WERI-Rb-1 (cell line): ENCODE data around the gene TTYH2.

Experiments
- DNase-seq: peaks from one replicate; pipeline ENCODE4 v3.0.0-alpha.2; 2020
- H3K27ac ChIP-seq: fragments of 250-450 bp; sonication (Bioruptor Pico); 2 replicates; pipeline ENCODE4 v1.5.1; 2020; ENCODE audit warnings: mild to moderate bottlenecking, moderate library complexity
- H3K27me3 ChIP-seq: fragments of 250-450 bp; sonication (Bioruptor Pico); 2 replicates; pipeline ENCODE4 v1.5.1; 2021; ENCODE audit warnings: mild to moderate bottlenecking, low read depth, moderate library complexity; ENCODE audit not compliant: insufficient read depth, severe bottlenecking
- H3K36me3 ChIP-seq: fragments of 250-450 bp; sonication (Bioruptor Pico); 2 replicates; pipeline ENCODE4 v1.5.1; 2020; ENCODE audit warnings: mild to moderate bottlenecking, moderate library complexity
- H3K4me3 ChIP-seq: 2 replicates; pipeline ENCODE4 v1.5.1; 2011; ENCODE audit warnings: low read depth, mild to moderate bottlenecking, control low read depth, low read length
- H3K9me3 ChIP-seq: fragments of 250-450 bp; sonication (Bioruptor Pico); 2 replicates; pipeline ENCODE4 v1.5.1; 2021; ENCODE audit warnings: mild to moderate bottlenecking, moderate library complexity; ENCODE audit not compliant: severe bottlenecking
- CTCF ChIP-seq: IDR thresholded peaks from 2 replicates; pipeline ENCODE4 v1.5.1; 2011; ENCODE audit warnings: low read depth, mild to moderate bottlenecking, control low read depth, inconsistent platforms, low read length

TTYH2 gene

GRCh38 chr17:74210191-74211140 is 2.9 kb upstream of the TTYH2 start:
- peak; percentile 98 for TF ChIP-seq CTCF
- peak overlapping the region; percentile 75 for H3K27ac ChIP-seq
- DNase-seq = peak; percentile 93
- H3K4me3 ChIP-seq = no peak overlapping the region
- H3K9me3 ChIP-seq = no peaks in the 10 kb centered on the region
- H3K36me3 ChIP-seq = peaks cover 64% of the 10 kb centered on the region
- no peaks in the 10 kb centered on the region for H3K27me3 ChIP-seq

GRCh38 chr17:74211141-74211911 is 2.0 kb upstream of the TTYH2 start:
- DNase-seq = no peak
- no peak for TF ChIP-seq CTCF
- Histone ChIP-seq H3K4me3 (no peak overlapping the region), H3K36me3 (peaks cover 62% of the 10 kb centered on the region), H3K27ac (peak overlapping the region; percentile 75), H3K27me3 (no peaks in the 10 kb centered on the region), H3K9me3 (no peaks in the 10 kb centered on the region)

- Histone ChIP-seq H3K4me3 (no peak overlapping the region), H3K36me3 (peaks cover 63% of the 10 kb centered on the region), H3K27me3 (no peaks in the 10 kb centered on the region), H3K9me3 (no peaks in the 10 kb centered on the region), H3K27ac (peak overlapping the region; percentile 75)
- no peak for TF ChIP-seq CTCF
- no peak for DNase-seq
These were observed 1.5 kb upstream of the TTYH2 start for GRCh38 chr17:74211912-74212208.

- H3K4me3 ChIP-seq = no peak overlapping the region
- H3K36me3 ChIP-seq = peaks cover 63% of the 10 kb centered on the region
- H3K27ac ChIP-seq = peak overlapping the region; percentile 75
- TF ChIP-seq CTCF = no peak
- H3K9me3 ChIP-seq = no peaks in the 10 kb centered on the region
- no peak for DNase-seq
- no peaks in the 10 kb centered on the region for H3K27me3 ChIP-seq
These were observed 1.0 kb upstream of the TTYH2 start for GRCh38 chr17:74212209-74212912.

GRCh38 chr17:74213861-74214391 is 555 bp downstream of the TTYH2 start:
- Histone ChIP-seq H3K4me3 (peak overlapping the region; percentile 64), H3K36me3 (peaks cover 50% of the 10 kb centered on the region), H3K27ac (peak overlapping the region; percentile 64), H3K9me3 (no peaks in the 10 kb centered on the region), H3K27me3 (no peaks in the 10 kb centered on the region)
- peak; percentile 58 for DNase-seq
- no peak for TF ChIP-seq CTCF
